HUDEP-2 (cell line): ENCODE results near the gene ADAMTSL3.
A peak's percentile ranks its signal among the peaks of the same experiment; 100 is the strongest.
"Not testable (repeated sequence)": the region's sequence is repeated elsewhere in the genome, so short reads cannot be mapped to it uniquely, and the experiment has no call there.

ENCODE experiments used
- DNase-seq, 76 experiments: peaks; one replicate each; lab custom pipeline; 2025; ENCODE audit not compliant: unreplicated experiment in 76 of 76; lab: John Stamatoyannopoulos, UW

Gene ADAMTSL3

GRCh38 chr15:84001037-84001436, 347.1 kb downstream of the ADAMTSL3 start:
- no peak for DNase-seq

GRCh38 chr15:84001655-84002054, 347.7 kb downstream of the ADAMTSL3 start:
- no peak for DNase-seq

- no peak for DNase-seq
Measured at GRCh38 chr15:84003791-84004503, 350.0 kb downstream of the ADAMTSL3 start.

- no peak for DNase-seq
Measured at GRCh38 chr15:84006421-84006820, 352.5 kb downstream of the ADAMTSL3 start.

- DNase-seq = no peak
Measured at GRCh38 chr15:84009616-84010015, 355.7 kb downstream of the ADAMTSL3 start.

- no peak for DNase-seq
Measured at GRCh38 chr15:84010246-84010645, 356.3 kb downstream of the ADAMTSL3 start.

- no peak for DNase-seq
Measured at GRCh38 chr15:84016371-84016770, 362.4 kb downstream of the ADAMTSL3 start.

- DNase-seq = no peak
Measured at GRCh38 chr15:84022516-84022915, 368.6 kb downstream of the ADAMTSL3 start.

GRCh38 chr15:84023636-84024035, 369.7 kb downstream of the ADAMTSL3 start:
- DNase-seq = peak in 25 of 76 experiments; percentile 1 to 44 (median 13)

GRCh38 chr15:84033793-84034553, 380.1 kb downstream of the ADAMTSL3 start:
- no peak for DNase-seq

GRCh38 chr15:84034578-84035398, 380.9 kb downstream of the ADAMTSL3 start:
- peak in 3 of 76 experiments; percentile 1 to 3 (median 2) for DNase-seq

- peak in 1 of 76 experiments; percentile 0 for DNase-seq
Measured at GRCh38 chr15:84035399-84035766, 381.5 kb downstream of the ADAMTSL3 start.

GRCh38 chr15:84037301-84037700, 383.4 kb downstream of the ADAMTSL3 start:
- DNase-seq = no peak

- DNase-seq = not testable (repeated sequence)
Measured at GRCh38 chr15:84042434-84043056, 388.6 kb downstream of the ADAMTSL3 start.

GRCh38 chr15:84046064-84046637, 392.2 kb downstream of the ADAMTSL3 start:
- no peak for DNase-seq

- not testable (repeated sequence) for DNase-seq
Measured at GRCh38 chr15:84049480-84049879, 395.6 kb downstream of the ADAMTSL3 start.

GRCh38 chr15:84050076-84050475, 396.2 kb downstream of the ADAMTSL3 start:
- DNase-seq = no peak

GRCh38 chr15:84051146-84051545, 397.2 kb downstream of the ADAMTSL3 start:
- not testable (repeated sequence) for DNase-seq

GRCh38 chr15:84054544-84054943, 400.6 kb downstream of the ADAMTSL3 start:
- DNase-seq = not testable (repeated sequence)

GRCh38 chr15:84057714-84058331, 403.9 kb downstream of the ADAMTSL3 start:
- DNase-seq = no peak
